Measurements from ENCODE around the gene POLR2J2.
"Not testable (repeated sequence)": the region's sequence is repeated elsewhere in the genome, so short reads cannot be mapped to it uniquely, and the experiment has no call there.

The POLR2J2 gene

GRCh38 chr7:102635354-102635753, 36.1 kb downstream of the POLR2J2 start:
- H3K9me3 ChIP-seq (replicated peaks in 1 of 2; ENCODE audit: control insufficient read depth in 2 of 2, insufficient read depth in 1 of 2, low read depth in 1 of 2, low read length in 2 of 2); H2AK5ac ChIP-seq (ENCODE audit: low read depth, low read length); H2BK120ac ChIP-seq (ENCODE audit: low read depth, low read length); H2BK15ac ChIP-seq (ENCODE audit: low read length); H2BK5ac ChIP-seq (ENCODE audit: low read length); H4K8ac ChIP-seq (ENCODE audit: low read depth, low read length); H3K9ac ChIP-seq (ENCODE audit: low read depth, low read length, poor library complexity); H3K18ac ChIP-seq (ENCODE audit: low read length); DNase-seq (ENCODE audit: low spot score); H2BK12ac ChIP-seq (ENCODE audit: low read length); H3K4me3 ChIP-seq (ENCODE audit: low read length in 2 of 2); H3K27ac ChIP-seq (replicated peaks; ENCODE audit: low read length); H3K14ac ChIP-seq (ENCODE audit: low read length); H3K27me3 ChIP-seq (ENCODE audit: control insufficient read depth in 3 of 3, insufficient read depth in 3 of 3, low read depth in 1 of 3, low read length in 3 of 3); H3K23ac ChIP-seq (ENCODE audit: low read depth, low read length, poor library complexity); H2AFZ ChIP-seq (ENCODE audit: low read length); H3K79me1 ChIP-seq (ENCODE audit: low read depth, low read length); H3K4me2 ChIP-seq (ENCODE audit: insufficient read depth, low read length, poor library complexity, severe bottlenecking); H3K36me3 ChIP-seq (replicated peaks in 1 of 2; ENCODE audit: control insufficient read depth in 2 of 2, insufficient read depth in 2 of 2, low read length in 2 of 2); H3K4ac ChIP-seq (ENCODE audit: low read length); H4K91ac ChIP-seq (ENCODE audit: low read depth, low read length, poor library complexity); H3K4me1 ChIP-seq (ENCODE audit: control insufficient read depth in 2 of 2, insufficient read depth in 1 of 2, low read depth in 1 of 2, low read length in 2 of 2): not testable (repeated sequence)
- WGBS, 2 donors (ENCODE audit: extremely low coverage in 2 of 2, insufficient read length in 2 of 2, insufficient replicate concordance in 1 of 2), result no CpG with 5 or more reads among the region's 5 CpGs

DNA sequence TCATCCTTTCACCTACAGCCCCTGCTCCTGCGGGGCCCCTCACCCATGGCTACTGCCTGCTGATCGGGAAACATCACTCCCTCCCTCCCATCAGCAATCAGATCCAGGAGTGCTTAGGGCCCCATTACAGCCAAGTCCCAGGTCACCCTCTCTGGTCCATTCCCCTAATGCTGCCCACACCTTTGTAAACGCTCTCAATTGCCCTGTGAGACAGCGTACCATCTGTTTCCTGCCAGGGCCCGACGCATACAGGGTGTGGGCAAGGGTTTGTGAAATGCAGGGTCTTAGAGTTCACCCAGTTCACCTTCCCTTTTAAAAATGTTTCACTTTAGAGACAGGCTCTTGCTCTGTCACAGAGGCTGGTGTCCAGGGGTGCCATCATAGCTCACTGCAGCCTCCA, 37.2 kb downstream of the POLR2J2 start:
- H3K4me2 ChIP-seq (ENCODE audit: insufficient read depth, low read length, poor library complexity, severe bottlenecking); H2AK5ac ChIP-seq (ENCODE audit: low read depth, low read length); H3K27ac ChIP-seq (replicated peaks; ENCODE audit: low read length); H3K4ac ChIP-seq (ENCODE audit: low read length); H3K4me3 ChIP-seq (ENCODE audit: low read length in 2 of 2); H3K23ac ChIP-seq (ENCODE audit: low read depth, low read length, poor library complexity); H3K14ac ChIP-seq (ENCODE audit: low read length); H3K18ac ChIP-seq (ENCODE audit: low read length); H4K91ac ChIP-seq (ENCODE audit: low read depth, low read length, poor library complexity); H3K9me3 ChIP-seq (replicated peaks in 1 of 2; ENCODE audit: control insufficient read depth in 2 of 2, insufficient read depth in 1 of 2, low read depth in 1 of 2, low read length in 2 of 2); H3K79me1 ChIP-seq (ENCODE audit: low read depth, low read length); H3K27me3 ChIP-seq (ENCODE audit: control insufficient read depth in 3 of 3, insufficient read depth in 3 of 3, low read depth in 1 of 3, low read length in 3 of 3); H2AFZ ChIP-seq (ENCODE audit: low read length); H2BK12ac ChIP-seq (ENCODE audit: low read length); H2BK5ac ChIP-seq (ENCODE audit: low read length); H2BK120ac ChIP-seq (ENCODE audit: low read depth, low read length); H3K4me1 ChIP-seq (ENCODE audit: control insufficient read depth in 2 of 2, insufficient read depth in 1 of 2, low read depth in 1 of 2, low read length in 2 of 2); H3K36me3 ChIP-seq (replicated peaks in 1 of 2; ENCODE audit: control insufficient read depth in 2 of 2, insufficient read depth in 2 of 2, low read length in 2 of 2); H4K8ac ChIP-seq (ENCODE audit: low read depth, low read length); H3K9ac ChIP-seq (ENCODE audit: low read depth, low read length, poor library complexity); DNase-seq (ENCODE audit: low spot score); H2BK15ac ChIP-seq (ENCODE audit: low read length): not testable (repeated sequence)
- no CpG with 5 or more reads among the region's 6 CpGs for WGBS, 2 donors (ENCODE audit: extremely low coverage in 2 of 2, insufficient read length in 2 of 2, insufficient replicate concordance in 1 of 2)

GRCh38 chr7:102630622-102631021, 40.8 kb downstream of the POLR2J2 start:
- not testable (repeated sequence) for H3K27me3 ChIP-seq (ENCODE audit: control insufficient read depth in 3 of 3, insufficient read depth in 3 of 3, low read depth in 1 of 3, low read length in 3 of 3); H3K36me3 ChIP-seq (replicated peaks in 1 of 2; ENCODE audit: control insufficient read depth in 2 of 2, insufficient read depth in 2 of 2, low read length in 2 of 2); DNase-seq (ENCODE audit: low spot score); H2BK15ac ChIP-seq (ENCODE audit: low read length); H4K8ac ChIP-seq (ENCODE audit: low read depth, low read length); H2BK5ac ChIP-seq (ENCODE audit: low read length); H3K79me1 ChIP-seq (ENCODE audit: low read depth, low read length); H3K4me1 ChIP-seq (ENCODE audit: control insufficient read depth in 2 of 2, insufficient read depth in 1 of 2, low read depth in 1 of 2, low read length in 2 of 2); H3K9ac ChIP-seq (ENCODE audit: low read depth, low read length, poor library complexity); H3K4ac ChIP-seq (ENCODE audit: low read length); H2BK120ac ChIP-seq (ENCODE audit: low read depth, low read length); H2AFZ ChIP-seq (ENCODE audit: low read length); H4K91ac ChIP-seq (ENCODE audit: low read depth, low read length, poor library complexity); H3K14ac ChIP-seq (ENCODE audit: low read length); H2AK5ac ChIP-seq (ENCODE audit: low read depth, low read length); H3K9me3 ChIP-seq (replicated peaks in 1 of 2; ENCODE audit: control insufficient read depth in 2 of 2, insufficient read depth in 1 of 2, low read depth in 1 of 2, low read length in 2 of 2); H3K27ac ChIP-seq (replicated peaks; ENCODE audit: low read length); H2BK12ac ChIP-seq (ENCODE audit: low read length); H3K4me2 ChIP-seq (ENCODE audit: insufficient read depth, low read length, poor library complexity, severe bottlenecking); H3K23ac ChIP-seq (ENCODE audit: low read depth, low read length, poor library complexity); H3K18ac ChIP-seq (ENCODE audit: low read length); H3K4me3 ChIP-seq (ENCODE audit: low read length in 2 of 2)
- no CpG with 5 or more reads among the region's 9 CpGs for WGBS, 2 donors (ENCODE audit: extremely low coverage in 2 of 2, insufficient read length in 2 of 2, insufficient replicate concordance in 1 of 2)

DNA sequence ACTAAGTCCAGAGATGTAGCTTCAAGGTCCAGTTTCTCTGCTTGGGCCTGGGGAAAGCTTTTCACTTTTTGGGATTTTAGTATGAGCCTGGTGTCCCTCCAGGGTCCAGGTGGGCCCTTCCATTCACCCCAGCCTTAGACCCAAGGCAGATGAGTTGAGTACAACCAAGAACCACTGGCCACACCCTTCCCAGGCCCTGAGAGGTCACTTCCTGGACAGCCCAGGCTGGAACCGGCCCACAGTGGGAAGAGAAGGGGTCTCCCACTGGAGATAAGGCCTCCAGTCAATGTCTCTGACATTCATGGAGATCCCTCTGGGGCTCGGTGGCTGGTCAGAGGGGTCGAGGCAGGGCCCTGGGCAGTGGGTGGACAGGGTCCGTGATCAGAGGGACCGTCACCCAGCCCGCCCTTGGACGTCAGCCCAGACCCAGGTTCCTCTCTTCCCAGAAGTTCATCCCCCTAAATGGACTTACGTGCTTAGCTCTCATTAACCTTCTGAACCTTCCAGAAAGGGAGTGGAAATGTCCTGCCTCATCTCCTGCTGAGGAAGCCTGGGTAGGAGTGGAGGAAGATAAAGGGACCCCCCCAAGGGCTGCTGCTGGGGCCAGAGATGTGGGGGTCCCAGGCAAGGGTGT, 44.1 kb downstream of the POLR2J2 start:
- H2BK5ac ChIP-seq (ENCODE audit: low read length); H2AFZ ChIP-seq (ENCODE audit: low read length); DNase-seq (ENCODE audit: low spot score); H3K18ac ChIP-seq (ENCODE audit: low read length); H3K4me2 ChIP-seq (ENCODE audit: insufficient read depth, low read length, poor library complexity, severe bottlenecking); H4K8ac ChIP-seq (ENCODE audit: low read depth, low read length); H3K4me1 ChIP-seq (ENCODE audit: control insufficient read depth in 2 of 2, insufficient read depth in 1 of 2, low read depth in 1 of 2, low read length in 2 of 2); H3K4ac ChIP-seq (ENCODE audit: low read length); H3K27me3 ChIP-seq (ENCODE audit: control insufficient read depth in 3 of 3, insufficient read depth in 3 of 3, low read depth in 1 of 3, low read length in 3 of 3); H3K9ac ChIP-seq (ENCODE audit: low read depth, low read length, poor library complexity); H2AK5ac ChIP-seq (ENCODE audit: low read depth, low read length); H2BK12ac ChIP-seq (ENCODE audit: low read length); H3K79me1 ChIP-seq (ENCODE audit: low read depth, low read length); H2BK15ac ChIP-seq (ENCODE audit: low read length); H3K9me3 ChIP-seq (replicated peaks in 1 of 2; ENCODE audit: control insufficient read depth in 2 of 2, insufficient read depth in 1 of 2, low read depth in 1 of 2, low read length in 2 of 2); H3K23ac ChIP-seq (ENCODE audit: low read depth, low read length, poor library complexity); H3K27ac ChIP-seq (replicated peaks; ENCODE audit: low read length); H2BK120ac ChIP-seq (ENCODE audit: low read depth, low read length); H3K14ac ChIP-seq (ENCODE audit: low read length); H3K4me3 ChIP-seq (ENCODE audit: low read length in 2 of 2); H4K91ac ChIP-seq (ENCODE audit: low read depth, low read length, poor library complexity); H3K36me3 ChIP-seq (replicated peaks in 1 of 2; ENCODE audit: control insufficient read depth in 2 of 2, insufficient read depth in 2 of 2, low read length in 2 of 2): not testable (repeated sequence)
- no CpG with 5 or more reads among the region's 8 CpGs for WGBS, 2 donors (ENCODE audit: extremely low coverage in 2 of 2, insufficient read length in 2 of 2, insufficient replicate concordance in 1 of 2)

Measured in neuronal stem cell (in vitro differentiated cells).